Mammary epithelial cell (primary cell): ENCODE results near the gene ZNF334.

Experiments
- EZH2 ChIP-seq: IDR thresholded peaks from 2 replicates; pipeline ENCODE4 v1.6.1; 2012; ENCODE audit warnings: low read length, inconsistent platforms, borderline replicate concordance
- TF ChIP-seq, protein P1 (sequence below), 2 donors: IDR thresholded peaks in 1 of 2; conservative IDR thresholded peaks in 1 of 2; 2 replicates each; pipeline ENCODE4 v1.5.1; 2011 to 2012; ENCODE audit warnings: inconsistent platforms in 2 of 2, low read length in 2 of 2, mild to moderate bottlenecking in 2 of 2, control low read depth in 1 of 2, low read depth in 1 of 2; ENCODE audit not compliant: insufficient read depth in 1 of 2; ENCODE audit errors: extremely low read depth in 1 of 2

DNA sequence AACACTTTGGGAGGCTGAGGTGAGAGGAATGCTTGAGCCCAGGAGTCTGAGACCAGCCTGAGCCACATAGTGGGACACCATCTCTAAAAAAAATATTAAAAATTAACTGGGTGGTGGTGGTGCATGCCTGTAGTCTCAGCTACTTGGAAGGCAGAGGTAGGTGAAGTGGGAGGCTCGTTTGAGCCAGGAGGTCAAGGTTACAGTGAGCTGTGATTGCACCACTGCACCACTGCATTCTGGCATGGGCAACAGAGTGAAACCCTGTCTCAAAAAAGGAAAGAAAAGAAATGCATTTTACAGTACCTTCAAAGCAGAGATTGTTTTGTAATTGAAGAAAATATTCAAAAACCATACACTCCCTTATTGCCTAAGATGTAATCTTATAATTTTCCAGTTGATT, 30.6 kb upstream of the ZNF334 start:
- TF ChIP-seq EZH2: no peak
- TF ChIP-seq, protein P1, sequence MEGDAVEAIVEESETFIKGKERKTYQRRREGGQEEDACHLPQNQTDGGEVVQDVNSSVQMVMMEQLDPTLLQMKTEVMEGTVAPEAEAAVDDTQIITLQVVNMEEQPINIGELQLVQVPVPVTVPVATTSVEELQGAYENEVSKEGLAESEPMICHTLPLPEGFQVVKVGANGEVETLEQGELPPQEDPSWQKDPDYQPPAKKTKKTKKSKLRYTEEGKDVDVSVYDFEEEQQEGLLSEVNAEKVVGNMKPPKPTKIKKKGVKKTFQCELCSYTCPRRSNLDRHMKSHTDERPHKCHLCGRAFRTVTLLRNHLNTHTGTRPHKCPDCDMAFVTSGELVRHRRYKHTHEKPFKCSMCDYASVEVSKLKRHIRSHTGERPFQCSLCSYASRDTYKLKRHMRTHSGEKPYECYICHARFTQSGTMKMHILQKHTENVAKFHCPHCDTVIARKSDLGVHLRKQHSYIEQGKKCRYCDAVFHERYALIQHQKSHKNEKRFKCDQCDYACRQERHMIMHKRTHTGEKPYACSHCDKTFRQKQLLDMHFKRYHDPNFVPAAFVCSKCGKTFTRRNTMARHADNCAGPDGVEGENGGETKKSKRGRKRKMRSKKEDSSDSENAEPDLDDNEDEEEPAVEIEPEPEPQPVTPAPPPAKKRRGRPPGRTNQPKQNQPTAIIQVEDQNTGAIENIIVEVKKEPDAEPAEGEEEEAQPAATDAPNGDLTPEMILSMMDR (conservative IDR thresholded peaks at IDR 0.05 in 1 of 2, IDR thresholded peaks at IDR 0.05 in 1 of 2; ENCODE audit: extremely low read depth in 1 of 2, insufficient read depth in 1 of 2, low read depth in 1 of 2, low read length in 2 of 2): no peak
